Measurements from ENCODE around the gene PXK. TPM values are rescaled to one million over a fixed set of nuclear protein-coding genes. Genes with fewer than 3 reads are reported as not detected.

The PXK gene
- total RNA-seq, 1 donor from 2014 or later: 32.0 TPM

DNA sequence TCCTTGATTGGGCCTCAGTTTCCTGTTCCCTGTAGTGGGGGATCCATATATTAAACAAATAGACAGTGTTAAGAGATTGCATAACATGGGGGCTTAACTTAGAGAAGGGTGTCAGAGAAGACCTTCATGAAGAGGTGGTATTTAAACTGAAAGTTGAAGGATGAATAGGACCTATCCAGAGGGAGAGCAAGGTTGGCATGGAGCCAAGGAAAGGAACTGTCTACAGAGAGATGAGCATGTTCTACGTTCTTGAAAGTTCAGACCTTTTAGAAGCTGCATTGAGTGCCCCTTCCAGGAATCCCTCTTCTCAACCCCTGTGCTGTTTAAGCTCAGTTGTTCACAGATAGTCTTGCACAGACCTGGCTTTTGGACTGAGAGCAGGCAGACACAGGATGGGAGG, 24.0 kb upstream of the PXK start:
- Mint-ChIP-seq H3K4me1 (ENCODE audit: low read depth) (peaks cover 28% of the 10 kb centered on the region), H3K27me3 (ENCODE audit: low read depth) (no peaks in the 10 kb centered on the region), H3K36me3 (ENCODE audit: low read depth) (peaks cover 16% of the 10 kb centered on the region), H3K4me3 (ENCODE audit: unreplicated experiment) (no peak overlapping the region), H3K9me3 (ENCODE audit: low read depth) (no peaks in the 10 kb centered on the region), H3K27ac (ENCODE audit: unreplicated experiment) (peak overlapping the region; percentile 10)
- no peak for DNase-seq (ENCODE audit: low spot score)
- TF ChIP-seq, protein P1, sequence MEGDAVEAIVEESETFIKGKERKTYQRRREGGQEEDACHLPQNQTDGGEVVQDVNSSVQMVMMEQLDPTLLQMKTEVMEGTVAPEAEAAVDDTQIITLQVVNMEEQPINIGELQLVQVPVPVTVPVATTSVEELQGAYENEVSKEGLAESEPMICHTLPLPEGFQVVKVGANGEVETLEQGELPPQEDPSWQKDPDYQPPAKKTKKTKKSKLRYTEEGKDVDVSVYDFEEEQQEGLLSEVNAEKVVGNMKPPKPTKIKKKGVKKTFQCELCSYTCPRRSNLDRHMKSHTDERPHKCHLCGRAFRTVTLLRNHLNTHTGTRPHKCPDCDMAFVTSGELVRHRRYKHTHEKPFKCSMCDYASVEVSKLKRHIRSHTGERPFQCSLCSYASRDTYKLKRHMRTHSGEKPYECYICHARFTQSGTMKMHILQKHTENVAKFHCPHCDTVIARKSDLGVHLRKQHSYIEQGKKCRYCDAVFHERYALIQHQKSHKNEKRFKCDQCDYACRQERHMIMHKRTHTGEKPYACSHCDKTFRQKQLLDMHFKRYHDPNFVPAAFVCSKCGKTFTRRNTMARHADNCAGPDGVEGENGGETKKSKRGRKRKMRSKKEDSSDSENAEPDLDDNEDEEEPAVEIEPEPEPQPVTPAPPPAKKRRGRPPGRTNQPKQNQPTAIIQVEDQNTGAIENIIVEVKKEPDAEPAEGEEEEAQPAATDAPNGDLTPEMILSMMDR (IDR thresholded peaks at IDR 0.05): no peak

DNA sequence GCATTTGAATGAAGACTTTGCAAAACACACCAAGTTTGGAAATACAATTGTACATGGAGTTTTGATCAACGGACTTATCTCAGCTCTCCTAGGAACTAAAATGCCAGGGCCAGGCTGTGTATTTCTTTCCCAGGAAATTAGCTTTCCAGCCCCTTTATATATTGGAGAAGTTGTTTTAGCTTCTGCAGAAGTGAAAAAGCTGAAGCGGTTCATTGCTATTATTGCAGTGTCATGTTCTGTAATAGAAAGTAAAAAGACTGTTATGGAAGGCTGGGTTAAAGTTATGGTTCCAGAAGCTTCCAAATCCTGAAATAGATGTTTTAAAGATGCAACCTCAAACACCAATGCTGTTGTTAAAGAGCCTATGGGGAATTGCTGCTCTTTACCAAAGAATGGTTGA, 14.9 kb upstream of the PXK start:
- TF ChIP-seq, protein P1 (IDR thresholded peaks at IDR 0.05): no peak
- Mint-ChIP-seq H3K4me3 (ENCODE audit: unreplicated experiment) (no peak overlapping the region), H3K27me3 (ENCODE audit: low read depth) (no peaks in the 10 kb centered on the region), H3K27ac (ENCODE audit: unreplicated experiment) (no peak overlapping the region), H3K36me3 (ENCODE audit: low read depth) (peaks cover 23% of the 10 kb centered on the region), H3K9me3 (ENCODE audit: low read depth) (no peaks in the 10 kb centered on the region), H3K4me1 (ENCODE audit: low read depth) (no peaks in the 10 kb centered on the region)
- DNase-seq (ENCODE audit: low spot score): no peak

DNA sequence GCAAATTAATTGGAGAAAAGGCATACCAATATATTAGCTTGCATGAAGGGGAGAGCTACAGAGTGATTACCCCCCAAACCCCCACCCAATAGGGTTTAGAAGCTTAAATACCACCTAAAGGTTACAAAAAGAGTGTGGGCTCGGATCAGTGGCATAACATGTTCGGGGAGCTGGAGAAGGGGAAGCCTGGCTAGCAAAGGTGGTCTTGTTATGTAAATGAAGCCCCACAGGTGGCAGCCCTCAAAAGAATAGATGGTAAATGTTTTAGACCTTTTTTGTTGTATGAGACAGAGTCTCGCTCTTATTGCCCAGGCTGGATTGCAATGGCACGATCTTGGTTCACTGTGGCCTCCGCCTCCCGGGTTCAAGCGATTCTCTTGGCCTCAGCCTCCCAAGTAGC, 10.9 kb upstream of the PXK start:
- TF ChIP-seq, protein P1 (IDR thresholded peaks at IDR 0.05): no peak
- H3K9me3 Mint-ChIP-seq (ENCODE audit: low read depth): no peaks in the 10 kb centered on the region
- peaks cover 6% of the 10 kb centered on the region for H3K36me3 Mint-ChIP-seq (ENCODE audit: low read depth)
- no peaks in the 10 kb centered on the region for H3K27me3 Mint-ChIP-seq (ENCODE audit: low read depth)
- no peak overlapping the region for H3K4me3 Mint-ChIP-seq (ENCODE audit: unreplicated experiment)
- no peak overlapping the region for H3K27ac Mint-ChIP-seq (ENCODE audit: unreplicated experiment)
- DNase-seq (ENCODE audit: low spot score): no peak
- peaks cover 23% of the 10 kb centered on the region for H3K4me1 Mint-ChIP-seq (ENCODE audit: low read depth)

DNA sequence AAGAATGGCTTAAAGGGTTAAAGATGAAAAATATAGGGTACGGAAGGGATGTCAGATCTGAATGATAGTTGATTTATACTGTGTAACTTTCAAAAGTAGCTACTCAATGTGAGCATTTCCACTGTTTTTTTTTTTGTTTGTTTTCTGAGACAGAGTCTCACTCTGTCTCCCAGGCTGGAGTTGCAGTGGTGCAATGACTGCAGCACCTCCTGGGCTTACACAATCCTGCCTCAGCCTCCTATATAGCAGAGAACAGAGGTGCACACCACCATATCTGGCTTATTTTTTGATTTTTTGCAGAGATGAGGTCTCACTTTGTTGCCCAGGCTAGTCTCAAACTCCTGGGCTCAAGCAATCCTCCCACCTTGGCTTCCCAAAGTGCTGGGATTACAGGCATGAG, 9.9 kb upstream of the PXK start:
- Mint-ChIP-seq H3K4me3 (ENCODE audit: unreplicated experiment) (no peak overlapping the region), H3K9me3 (ENCODE audit: low read depth) (no peaks in the 10 kb centered on the region), H3K27me3 (ENCODE audit: low read depth) (no peaks in the 10 kb centered on the region), H3K27ac (ENCODE audit: unreplicated experiment) (no peak overlapping the region), H3K4me1 (ENCODE audit: low read depth) (peaks cover 23% of the 10 kb centered on the region), H3K36me3 (ENCODE audit: low read depth) (peaks cover 2% of the 10 kb centered on the region)
- TF ChIP-seq, protein P1 (IDR thresholded peaks at IDR 0.05): no peak
- DNase-seq (ENCODE audit: low spot score): no peak

DNA sequence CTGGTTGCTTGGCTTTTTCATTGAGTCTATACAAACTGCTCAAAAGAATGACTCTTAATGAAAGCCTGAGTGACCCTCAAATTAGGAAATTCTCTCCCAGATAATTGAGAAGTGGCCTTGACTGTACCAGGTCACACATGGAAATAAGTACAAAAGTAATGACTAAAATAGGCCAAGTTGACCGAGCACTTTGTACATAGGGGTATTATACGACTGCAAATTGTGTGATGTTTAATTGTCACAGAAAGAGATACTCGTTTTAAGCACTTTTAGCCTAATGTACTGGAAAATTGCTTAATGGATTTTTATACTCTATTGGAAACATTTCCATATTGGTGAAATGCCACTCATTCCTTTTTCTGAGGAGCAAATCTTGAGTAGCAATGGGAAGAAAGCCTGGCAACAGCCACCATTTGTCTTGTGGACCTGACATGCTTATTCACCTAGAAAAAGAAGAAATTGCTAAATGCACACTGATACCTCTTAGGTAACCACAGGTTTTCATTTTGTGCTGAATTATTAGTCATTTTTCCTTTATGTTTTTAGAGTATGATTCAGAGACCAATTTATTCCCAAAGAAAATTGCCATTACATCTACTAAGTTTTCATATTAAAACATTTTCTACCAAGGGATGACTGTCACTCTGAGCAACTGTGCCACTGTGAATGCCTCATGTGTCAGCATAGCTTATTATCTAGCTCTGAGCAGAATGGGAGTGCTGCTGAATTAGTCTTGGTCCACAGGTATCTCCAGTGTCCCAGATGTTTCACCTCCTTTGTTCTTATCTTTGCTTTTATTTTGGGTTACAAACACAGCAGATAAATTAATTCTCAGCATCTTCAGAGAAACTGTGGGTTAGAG, 8.9 kb upstream of the PXK start:
- Mint-ChIP-seq H3K27me3 (ENCODE audit: low read depth) (no peaks in the 10 kb centered on the region), H3K4me1 (ENCODE audit: low read depth) (peaks cover 23% of the 10 kb centered on the region), H3K9me3 (ENCODE audit: low read depth) (no peaks in the 10 kb centered on the region), H3K4me3 (ENCODE audit: unreplicated experiment) (no peak overlapping the region), H3K36me3 (ENCODE audit: low read depth) (no peaks in the 10 kb centered on the region), H3K27ac (ENCODE audit: unreplicated experiment) (no peak overlapping the region)
- DNase-seq (ENCODE audit: low spot score): no peak
- TF ChIP-seq, protein P1 (IDR thresholded peaks at IDR 0.05): no peak

Measured in chondrocyte (in vitro differentiated cells).